Nephron (organoid): ENCODE measurements around the gene AGAP1.
A peak's percentile ranks its signal among the peaks of the same experiment; 100 is the strongest.

Experiments
- H3K27ac Mint-ChIP-seq, 3 experiments: 2 replicates each; pipeline ENCODE4 v1.8.0; 2020; ENCODE audit warnings: mixed read lengths in 3 of 3, mild to moderate bottlenecking in 2 of 3, moderate library complexity in 1 of 3
- H3K27me3 Mint-ChIP-seq: 2 replicates; pipeline ENCODE4 v1.8.0; 2021; ENCODE audit warnings: low read depth, mild to moderate bottlenecking, moderate library complexity, mixed read lengths
- H3K36me3 Mint-ChIP-seq: 2 replicates; pipeline ENCODE4 v1.8.0; 2020; ENCODE audit warnings: low read depth, mixed read lengths
- H3K4me1 Mint-ChIP-seq: 2 replicates; pipeline ENCODE4 v1.8.0; 2020; ENCODE audit warnings: mixed read lengths
- H3K4me3 Mint-ChIP-seq, 3 experiments: 2 replicates each; pipeline ENCODE4 v1.8.0; 2020; ENCODE audit warnings: mild to moderate bottlenecking in 3 of 3, mixed read lengths in 3 of 3, moderate library complexity in 2 of 3
- H3K9me3 Mint-ChIP-seq: 2 replicates; pipeline ENCODE4 v1.8.0; 2020; ENCODE audit warnings: mixed read lengths
- TF ChIP-seq, protein P1 (sequence below), 3 experiments: fragments of 200-600 bp; sonication (generic); IDR thresholded peaks; one replicate each; pipeline ENCODE4 v1.5.0; 2021; ENCODE audit warnings: antibody characterized with exemption in 3 of 3; ENCODE audit not compliant: unreplicated experiment in 3 of 3

The AGAP1 gene

DNA sequence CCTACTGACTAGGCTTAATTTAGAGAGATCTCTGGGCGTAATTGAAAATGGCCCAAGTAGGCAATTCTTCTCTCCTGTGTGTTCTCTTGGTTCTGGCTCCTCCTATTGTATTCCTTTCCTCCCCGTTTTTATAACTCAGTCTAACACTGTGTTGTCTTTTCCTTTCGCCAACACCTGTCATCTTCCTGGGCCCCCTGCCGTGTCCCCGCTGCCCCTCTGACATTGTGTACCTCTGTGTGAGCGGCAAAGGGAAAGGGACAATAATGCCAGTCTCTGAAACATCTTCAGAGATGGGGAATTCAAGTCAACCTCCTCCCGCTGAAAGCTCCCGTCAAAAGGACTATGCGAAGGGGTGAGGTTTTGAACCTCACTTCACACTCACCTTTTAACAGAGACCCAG is 463.4 kb downstream of the AGAP1 start:
- Mint-ChIP-seq H3K27me3 (peaks cover 8% of the 10 kb centered on the region), H3K4me3 (no peak overlapping the region), H3K4me1 (peaks cover 14% of the 10 kb centered on the region), H3K27ac (no peak overlapping the region), H3K9me3 (no peaks in the 10 kb centered on the region), H3K36me3 (peaks cover 12% of the 10 kb centered on the region)
- TF ChIP-seq, protein P1, sequence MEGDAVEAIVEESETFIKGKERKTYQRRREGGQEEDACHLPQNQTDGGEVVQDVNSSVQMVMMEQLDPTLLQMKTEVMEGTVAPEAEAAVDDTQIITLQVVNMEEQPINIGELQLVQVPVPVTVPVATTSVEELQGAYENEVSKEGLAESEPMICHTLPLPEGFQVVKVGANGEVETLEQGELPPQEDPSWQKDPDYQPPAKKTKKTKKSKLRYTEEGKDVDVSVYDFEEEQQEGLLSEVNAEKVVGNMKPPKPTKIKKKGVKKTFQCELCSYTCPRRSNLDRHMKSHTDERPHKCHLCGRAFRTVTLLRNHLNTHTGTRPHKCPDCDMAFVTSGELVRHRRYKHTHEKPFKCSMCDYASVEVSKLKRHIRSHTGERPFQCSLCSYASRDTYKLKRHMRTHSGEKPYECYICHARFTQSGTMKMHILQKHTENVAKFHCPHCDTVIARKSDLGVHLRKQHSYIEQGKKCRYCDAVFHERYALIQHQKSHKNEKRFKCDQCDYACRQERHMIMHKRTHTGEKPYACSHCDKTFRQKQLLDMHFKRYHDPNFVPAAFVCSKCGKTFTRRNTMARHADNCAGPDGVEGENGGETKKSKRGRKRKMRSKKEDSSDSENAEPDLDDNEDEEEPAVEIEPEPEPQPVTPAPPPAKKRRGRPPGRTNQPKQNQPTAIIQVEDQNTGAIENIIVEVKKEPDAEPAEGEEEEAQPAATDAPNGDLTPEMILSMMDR (IDR thresholded peaks at IDR 0.05; ENCODE audit: unreplicated experiment in 3 of 3): no peak

DNA sequence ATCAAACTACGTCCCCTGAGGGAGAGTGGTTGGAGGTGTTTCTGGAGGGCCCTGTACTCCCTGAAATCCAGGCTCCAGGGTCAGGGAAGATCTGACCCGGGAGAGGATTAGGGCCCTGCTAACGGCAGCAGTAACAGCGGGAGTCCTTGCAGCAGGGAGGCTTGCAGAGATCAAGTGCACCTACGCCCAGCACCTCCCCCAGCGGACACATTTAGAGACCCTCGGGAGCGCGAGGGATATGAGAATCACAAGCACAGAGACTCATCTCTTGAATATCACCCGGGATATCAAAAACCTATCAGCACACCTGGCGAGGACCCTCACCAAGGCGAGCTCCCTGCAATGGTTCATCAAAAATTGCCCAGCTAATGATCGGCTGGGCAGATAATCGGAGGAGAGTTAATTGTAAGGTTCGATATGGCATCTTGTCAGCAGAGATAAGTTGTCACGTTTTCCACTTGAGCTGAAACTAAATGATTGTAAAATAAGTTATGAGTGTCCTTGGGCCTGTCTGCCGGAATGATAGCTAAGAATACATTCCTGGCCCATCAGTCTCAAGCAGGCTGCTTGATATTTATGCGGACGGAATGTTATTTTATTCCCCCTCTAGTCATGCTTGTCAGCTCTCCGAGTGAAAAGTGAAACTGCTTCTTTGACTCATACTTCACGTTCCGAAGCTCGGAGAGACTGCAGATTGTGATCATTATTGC is 464.5 kb downstream of the AGAP1 start:
- Mint-ChIP-seq H3K9me3 (no peaks in the 10 kb centered on the region), H3K27me3 (peaks cover 9% of the 10 kb centered on the region), H3K27ac (no peak overlapping the region), H3K4me3 (peak overlapping the region in 1 of 3 experiments; percentile 19), H3K36me3 (peaks cover 12% of the 10 kb centered on the region), H3K4me1 (peaks cover 14% of the 10 kb centered on the region)
- TF ChIP-seq, protein P1 (IDR thresholded peaks at IDR 0.05; ENCODE audit: unreplicated experiment in 3 of 3): no peak

DNA sequence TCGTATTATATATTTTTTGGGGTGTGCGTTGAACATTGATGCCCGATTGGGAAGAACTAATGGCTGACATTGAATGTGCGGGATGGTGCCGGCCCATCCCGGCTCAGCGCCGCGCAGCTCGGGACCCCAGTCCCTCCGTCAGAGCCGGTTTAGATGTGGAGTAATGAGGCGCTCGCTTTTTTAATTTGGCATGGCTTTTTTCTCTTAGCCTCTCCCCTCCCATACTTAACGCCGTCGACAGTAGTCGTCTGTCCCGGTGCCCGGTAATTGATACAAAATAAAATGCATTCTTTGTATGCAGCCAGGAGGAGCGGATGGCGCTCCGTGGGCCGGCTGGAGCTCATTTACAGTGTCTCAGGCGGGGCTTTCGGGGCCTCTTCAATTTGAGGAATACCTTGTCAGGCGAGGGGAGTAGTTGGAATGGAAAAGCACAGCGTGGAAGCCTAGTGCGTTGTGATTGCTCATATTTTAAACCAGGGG is 465.1 kb downstream of the AGAP1 start:
- TF ChIP-seq, protein P1 (IDR thresholded peaks at IDR 0.05; ENCODE audit: unreplicated experiment in 3 of 3): no peak
- Mint-ChIP-seq H3K9me3 (no peaks in the 10 kb centered on the region), H3K4me1 (peaks cover 14% of the 10 kb centered on the region), H3K27me3 (peaks cover 9% of the 10 kb centered on the region), H3K27ac (no peak overlapping the region), H3K4me3 (peak overlapping the region in 1 of 3 experiments; percentile 19), H3K36me3 (peaks cover 12% of the 10 kb centered on the region)

DNA sequence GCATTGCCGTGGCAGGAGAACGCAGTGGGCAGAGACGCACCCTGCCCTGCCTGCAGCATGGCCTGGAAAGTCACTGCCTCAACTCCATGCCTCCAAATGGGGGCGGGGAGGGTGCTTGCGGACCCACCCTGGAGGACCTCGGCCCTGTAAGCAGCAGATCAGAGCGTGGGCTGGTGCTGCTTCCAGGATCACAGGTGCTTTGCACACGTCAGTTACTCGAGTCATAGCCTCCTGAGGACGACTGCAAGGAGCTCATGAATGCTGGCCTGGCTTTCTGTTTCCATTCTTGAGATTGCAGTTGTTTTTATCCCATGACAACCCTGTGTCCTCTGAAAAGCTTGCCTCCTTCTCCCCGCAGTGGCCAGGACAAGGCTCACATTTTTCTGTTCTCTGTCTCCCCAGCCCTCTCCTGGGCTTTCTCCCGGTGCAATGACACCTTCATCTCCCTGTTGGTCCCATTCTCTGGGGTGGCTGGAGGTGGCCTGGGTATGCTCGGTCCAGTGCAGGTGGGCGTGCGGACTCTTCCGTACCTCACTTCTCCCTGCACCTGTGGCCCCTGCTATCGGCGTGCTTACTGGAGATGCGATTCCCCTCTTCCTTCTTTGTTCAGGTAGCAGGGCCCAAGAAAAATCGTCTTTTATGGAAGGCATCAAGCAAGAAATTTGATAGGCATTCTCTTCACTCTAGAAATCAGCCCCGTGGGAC is 466.3 kb downstream of the AGAP1 start:
- TF ChIP-seq, protein P1 (IDR thresholded peaks at IDR 0.05; ENCODE audit: unreplicated experiment in 3 of 3): no peak
- Mint-ChIP-seq H3K4me3 (no peak overlapping the region), H3K4me1 (peaks cover 14% of the 10 kb centered on the region), H3K36me3 (peaks cover 12% of the 10 kb centered on the region), H3K27me3 (peaks cover 9% of the 10 kb centered on the region), H3K9me3 (no peaks in the 10 kb centered on the region), H3K27ac (no peak overlapping the region)

DNA sequence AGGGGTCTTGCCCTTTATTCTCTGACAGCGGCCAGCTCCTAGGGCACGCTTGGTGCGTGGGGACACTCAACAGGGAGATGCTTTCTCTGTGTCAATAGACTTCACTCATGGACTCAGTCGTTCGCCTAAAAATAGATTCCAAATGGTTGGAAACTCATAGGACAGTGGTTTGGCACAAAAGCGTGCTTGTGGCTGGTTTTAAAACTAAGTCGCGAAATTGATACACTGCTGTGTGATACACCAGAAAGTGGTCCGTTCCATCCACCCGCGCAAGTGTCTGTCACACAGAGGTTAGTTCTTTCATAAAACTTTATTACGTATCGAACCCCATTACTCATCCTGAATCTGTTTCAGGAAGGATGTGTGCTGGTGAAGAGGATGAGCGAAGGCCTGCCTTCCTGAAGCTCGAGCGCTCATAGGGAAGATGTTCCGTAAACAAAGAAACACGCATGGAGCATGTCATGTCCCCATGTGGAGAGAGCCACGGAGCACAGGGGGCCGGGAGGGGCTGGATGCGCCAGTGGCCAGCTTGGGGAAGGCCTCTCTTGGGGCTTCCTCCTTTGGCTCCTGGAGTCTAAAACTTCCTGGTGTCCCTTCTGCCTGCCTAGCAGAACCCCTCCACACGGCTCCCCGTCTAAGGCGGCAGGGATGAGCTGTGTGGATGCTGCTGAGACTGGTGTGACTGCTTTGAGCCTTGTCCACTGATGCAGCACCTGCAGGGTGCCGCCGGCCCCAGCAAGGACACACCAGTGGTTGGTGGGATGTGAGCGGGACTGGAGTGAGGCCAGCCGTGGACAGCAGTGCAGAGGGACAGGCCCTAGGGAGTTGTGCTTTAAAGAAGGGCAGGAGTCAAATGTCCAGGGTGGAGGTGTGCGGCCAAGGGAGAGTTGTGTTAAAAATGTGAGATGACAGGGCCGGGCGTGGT is 467.1 kb downstream of the AGAP1 start:
- H3K36me3 Mint-ChIP-seq: peaks cover 12% of the 10 kb centered on the region
- H3K9me3 Mint-ChIP-seq: no peaks in the 10 kb centered on the region
- TF ChIP-seq, protein P1 (IDR thresholded peaks at IDR 0.05; ENCODE audit: unreplicated experiment in 3 of 3): no peak
- peaks cover 14% of the 10 kb centered on the region for H3K4me1 Mint-ChIP-seq
- peaks cover 9% of the 10 kb centered on the region for H3K27me3 Mint-ChIP-seq
- H3K4me3 Mint-ChIP-seq: no peak overlapping the region
- no peak overlapping the region for H3K27ac Mint-ChIP-seq
